Common myeloid progenitor, CD34-positive (primary cell): ENCODE results near the gene DNAH8.
"Not testable (repeated sequence)": the region's sequence is repeated elsewhere in the genome, so short reads cannot be mapped to it uniquely, and the experiment has no call there.

Source experiments
- CTCF ChIA-PET: fragments of 350-600 bp; sonication (Branson Sonifier 250); formaldehyde crosslinking; loops from one replicate; lab custom pipeline; 2021; ENCODE audit warnings: antibody characterized with exemption; lab: Charles Lee
- POLR2A ChIA-PET: fragments of 350-600 bp; sonication (Branson Sonifier 250); formaldehyde crosslinking; loops from one replicate; lab custom pipeline; 2021; ENCODE audit warnings: antibody characterized with exemption; lab: Charles Lee
- DNase-seq, 3 donors: peaks; one replicate each; pipeline versions ENCODE4 v3.0.0 to v3.0.0-alpha.2; 2013
- H3K27ac ChIP-seq, 2 experiments: 1 replicate in 1 of 2; 2 replicates in 1 of 2; pipeline ENCODE4 v1.7.0; 2013; ENCODE audit warnings: inconsistent platforms in 2 of 2, low read length in 2 of 2, mild to moderate bottlenecking in 2 of 2, low read depth in 1 of 2, moderate library complexity in 1 of 2; ENCODE audit not compliant: severe bottlenecking in 2 of 2, insufficient read depth in 1 of 2, poor library complexity in 1 of 2
- H3K27me3 ChIP-seq, 5 experiments: replicated peaks in 2 of 5; 1 replicate in 3 of 5; 2 replicates in 2 of 5; pipeline versions ENCODE4 v1.6.1 to v1.7.0; 2013; ENCODE audit warnings: low read length in 4 of 5, mild to moderate bottlenecking in 2 of 5, moderate library complexity in 2 of 5, inconsistent platforms in 1 of 5; ENCODE audit not compliant: insufficient read depth in 5 of 5, control insufficient read depth in 4 of 5
- H3K36me3 ChIP-seq, 4 experiments: 1 replicate in 2 of 4; 2 replicates in 2 of 4; pipeline versions ENCODE4 v1.6.1 to v1.7.0; 2013; ENCODE audit warnings: low read length in 3 of 4, control low read depth in 1 of 4, mild to moderate bottlenecking in 1 of 4; ENCODE audit not compliant: control insufficient read depth in 4 of 4, insufficient read depth in 4 of 4
- H3K4me1 ChIP-seq, 4 experiments: 1 replicate in 3 of 4; 2 replicates in 1 of 4; pipeline versions ENCODE4 v1.6.1 to v1.7.1; 2013; ENCODE audit warnings: low read length in 3 of 4, mild to moderate bottlenecking in 3 of 4, control low read depth in 1 of 4, inconsistent platforms in 1 of 4, moderate library complexity in 1 of 4; ENCODE audit not compliant: control insufficient read depth in 4 of 4, insufficient read depth in 4 of 4; ENCODE audit errors: control extremely low read depth in 1 of 4
- H3K4me3 ChIP-seq, 7 experiments: 1 replicate in 4 of 7; 2 replicates in 3 of 7; pipeline versions ENCODE4 v1.5.1 to v1.7.0; 2013; ENCODE audit warnings: mild to moderate bottlenecking in 7 of 7, low read length in 6 of 7, moderate library complexity in 6 of 7, inconsistent platforms in 2 of 7, low read depth in 2 of 7, control low read depth in 1 of 7; ENCODE audit not compliant: insufficient read depth in 4 of 7, control insufficient read depth in 1 of 7; ENCODE audit errors: extremely low read depth in 1 of 7
- H3K9me3 ChIP-seq, 5 experiments: 1 replicate in 4 of 5; 2 replicates in 1 of 5; pipeline versions ENCODE4 v1.6.1 to v1.7.1; 2013; ENCODE audit warnings: low read length in 4 of 5, mild to moderate bottlenecking in 2 of 5, inconsistent platforms in 1 of 5, low read depth in 1 of 5, moderate library complexity in 1 of 5; ENCODE audit not compliant: control insufficient read depth in 4 of 5, insufficient read depth in 2 of 5; ENCODE audit errors: control extremely low read depth in 1 of 5
- WGBS: methylation state at CpG from one replicate; pipeline ENCODE4 v1.1.5; 2013; ENCODE audit not compliant: insufficient coverage; 5-methylcytosine and 5-hydroxymethylcytosine counted together

Gene DNAH8

GRCh38 chr6:38687549-38687948, 27.6 kb upstream of the DNAH8 start:
- H3K27me3 ChIP-seq, result no peaks in the 10 kb centered on the region
- no peak overlapping the region for H3K27ac ChIP-seq
- H3K9me3 ChIP-seq, result no peaks in the 10 kb centered on the region
- 100% methylated on average over 1 of the region's 1 CpG for WGBS
- H3K36me3 ChIP-seq, result peaks cover 6 to 44% (median 14%) of the 10 kb centered on the region in 4 experiments
- ChIA-PET POLR2A (no interaction called here), CTCF (interaction anchor here (1.3 kb wide), 1 partner anchor 14 kb away, joined by 4 read pairs; no protein-coding TSS in a partner anchor)
- H3K4me1 ChIP-seq, result peaks cover 0 to 8% (median 8%) of the 10 kb centered on the region in 4 experiments
- no peak overlapping the region for H3K4me3 ChIP-seq
- DNase-seq, result no peak

- DNase-seq, result peak; percentile 46 to 66 (median 61)
- 5% methylated on average over 6 of the region's 6 CpGs for WGBS
- peaks cover 0 to 8% (median 8%) of the 10 kb centered on the region in 4 experiments for H3K4me1 ChIP-seq
- CTCF ChIA-PET, result interaction anchor here (1.3 kb wide), 1 partner anchor 13 kb away, joined by 4 read pairs; no protein-coding TSS in a partner anchor
- H3K27ac ChIP-seq, result peak overlapping the region in 1 of 2 experiments; percentile 43
- H3K27me3 ChIP-seq, result no peaks in the 10 kb centered on the region
- peaks cover 8 to 37% (median 12%) of the 10 kb centered on the region in 4 experiments for H3K36me3 ChIP-seq
- POLR2A ChIA-PET, result no interaction called here
- H3K9me3 ChIP-seq, result no peaks in the 10 kb centered on the region
- H3K4me3 ChIP-seq, result peak overlapping the region in 2 of 7 experiments; percentile 24 to 40
Observed at GRCh38 chr6:38688579-38689087, 26.5 kb upstream of the DNAH8 start.

GRCh38 chr6:38695227-38695900, 19.7 kb upstream of the DNAH8 start:
- ChIA-PET POLR2A (no interaction called here), CTCF (no interaction called here)
- Histone ChIP-seq H3K4me1 (no peaks in the 10 kb centered on the region), H3K4me3 (no peak overlapping the region), H3K9me3 (peaks cover 0 to 15% (median 3%) of the 10 kb centered on the region in 5 experiments), H3K36me3 (peaks cover 7 to 25% (median 8%) of the 10 kb centered on the region in 4 experiments), H3K27me3 (no peaks in the 10 kb centered on the region), H3K27ac (no peak overlapping the region)
- no peak for DNase-seq
- WGBS, result no CpG with 5 or more reads among the region's 2 CpGs

- Histone ChIP-seq H3K9me3 (peaks cover 0 to 21% (median 3%) of the 10 kb centered on the region in 5 experiments), H3K4me3 (no peak overlapping the region), H3K36me3 (peaks cover 8 to 28% (median 9%) of the 10 kb centered on the region in 4 experiments), H3K27ac (no peak overlapping the region), H3K4me1 (no peaks in the 10 kb centered on the region), H3K27me3 (no peaks in the 10 kb centered on the region)
- no CpG with 5 or more reads among the region's 1 CpG for WGBS
- CTCF ChIA-PET, result no interaction called here
- no peak for DNase-seq
- POLR2A ChIA-PET, result no interaction called here
Observed at GRCh38 chr6:38695933-38696332, 19.2 kb upstream of the DNAH8 start.

GRCh38 chr6:38696345-38696744, 18.8 kb upstream of the DNAH8 start:
- CTCF ChIA-PET, result no interaction called here
- H3K9me3 ChIP-seq, result peaks cover 0 to 24% (median 3%) of the 10 kb centered on the region in 5 experiments
- no peaks in the 10 kb centered on the region for H3K4me1 ChIP-seq
- H3K27ac ChIP-seq, result no peak overlapping the region
- H3K36me3 ChIP-seq, result peaks cover 8 to 28% (median 9%) of the 10 kb centered on the region in 4 experiments
- no peak for DNase-seq
- H3K27me3 ChIP-seq, result no peaks in the 10 kb centered on the region
- POLR2A ChIA-PET, result no interaction called here
- no peak overlapping the region for H3K4me3 ChIP-seq

GRCh38 chr6:38697846-38698245, 17.3 kb upstream of the DNAH8 start:
- POLR2A ChIA-PET, result no interaction called here

GRCh38 chr6:38699702-38700101, 15.4 kb upstream of the DNAH8 start:
- POLR2A ChIA-PET, result not testable (repeated sequence)

More at GRCh38 chr6:38697846-38698245, 17.3 kb upstream of the DNAH8 start:
- peaks cover 0 to 27% (median 3%) of the 10 kb centered on the region in 5 experiments for H3K9me3 ChIP-seq
- H3K36me3 ChIP-seq, result peaks cover 8 to 31% (median 9%) of the 10 kb centered on the region in 4 experiments
- CTCF ChIA-PET, result no interaction called here
- no peak overlapping the region for H3K27ac ChIP-seq
- no peak for DNase-seq
- H3K4me3 ChIP-seq, result no peak overlapping the region
- H3K27me3 ChIP-seq, result no peaks in the 10 kb centered on the region
- WGBS, result 80% methylated on average over 1 of the region's 3 CpGs
- peaks cover 0 to 5% (median 5%) of the 10 kb centered on the region in 4 experiments for H3K4me1 ChIP-seq

More at GRCh38 chr6:38699702-38700101, 15.4 kb upstream of the DNAH8 start:
- peaks cover 0 to 27% (median 3%) of the 10 kb centered on the region in 5 experiments for H3K9me3 ChIP-seq
- CTCF ChIA-PET, H3K27me3 ChIP-seq, DNase-seq, H3K4me1 ChIP-seq, H3K27ac ChIP-seq, H3K4me3 ChIP-seq: not testable (repeated sequence)
- H3K36me3 ChIP-seq, result peaks cover 5 to 27% (median 8%) of the 10 kb centered on the region in 4 experiments
- WGBS, result no CpG with 5 or more reads among the region's 3 CpGs
